Fibroblast of the aortic adventitia (primary cell): Measurements from ENCODE around the gene FMN1. TPM values are rescaled to one million over a fixed set of nuclear protein-coding genes. Genes with fewer than 3 reads are reported as not detected.
A peak's percentile ranks its signal among the peaks of the same experiment; 100 is the strongest.

ENCODE experiments used
- DNase-seq: peaks from one replicate; pipeline ENCODE4 v3.0.0-alpha.2; 2010; ENCODE audit warnings: low read depth
- H3K4me3 ChIP-seq: 2 replicates; pipeline ENCODE4 v1.5.1; 2011; ENCODE audit warnings: low read depth, mild to moderate bottlenecking, control low read depth, low read length, moderate library complexity
- CTCF ChIP-seq: IDR thresholded peaks from 2 replicates; pipeline ENCODE4 v1.5.1; 2011; ENCODE audit warnings: mild to moderate bottlenecking, low read length, control low read depth, inconsistent platforms; ENCODE audit not compliant: insufficient read depth
- total RNA-seq: library from RNA; depleted of rRNA; stranded (reverse); fragments of >200 nt; gene quantifications from 2 replicates; pipeline ENCODE4 v1.2.3, GENCODE V29; 2012; ENCODE audit warnings: low replicate concordance

FMN1 gene
- total RNA-seq, 1 donor: 1.1 TPM

GRCh38 chr15:32993285-32993684, 201.2 kb downstream of the FMN1 start:
- H3K4me3 ChIP-seq: no peak overlapping the region
- DNase-seq: peak; percentile 58
- peak; percentile 55 for TF ChIP-seq CTCF

DNA sequence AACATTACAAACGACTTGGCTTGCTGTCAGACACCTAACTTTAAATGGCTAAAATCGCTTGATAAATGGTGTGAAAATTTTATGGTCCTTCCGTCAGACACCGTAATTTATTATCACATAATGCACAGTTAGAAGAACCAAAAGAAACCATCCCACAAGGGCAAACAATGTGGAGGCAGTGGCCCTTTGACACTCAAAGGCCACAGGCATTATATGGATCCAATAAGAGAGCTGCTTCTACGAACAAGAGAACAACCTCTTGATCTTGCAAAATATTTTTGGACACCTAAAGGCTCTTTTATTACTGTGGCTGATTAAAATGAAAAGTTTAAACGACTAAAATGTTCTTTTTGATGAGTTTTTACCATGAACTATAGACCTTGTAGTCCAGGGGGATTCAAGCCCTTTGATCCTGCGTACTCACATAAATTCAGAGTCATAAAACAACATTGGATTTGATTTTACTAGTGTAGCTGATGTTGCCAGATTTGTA, 202.8 kb downstream of the FMN1 start:
- no peak for TF ChIP-seq CTCF
- no peak for DNase-seq
- H3K4me3 ChIP-seq: no peak overlapping the region

GRCh38 chr15:32990071-32990470, 204.4 kb downstream of the FMN1 start:
- DNase-seq: peak; percentile 56
- TF ChIP-seq CTCF: no peak
- no peak overlapping the region for H3K4me3 ChIP-seq

GRCh38 chr15:32987067-32987466, 207.4 kb downstream of the FMN1 start:
- DNase-seq: no peak
- no peak for TF ChIP-seq CTCF
- no peak overlapping the region for H3K4me3 ChIP-seq

GRCh38 chr15:32986147-32986546, 208.4 kb downstream of the FMN1 start:
- H3K4me3 ChIP-seq: no peak overlapping the region
- DNase-seq: no peak
- no peak for TF ChIP-seq CTCF

DNA sequence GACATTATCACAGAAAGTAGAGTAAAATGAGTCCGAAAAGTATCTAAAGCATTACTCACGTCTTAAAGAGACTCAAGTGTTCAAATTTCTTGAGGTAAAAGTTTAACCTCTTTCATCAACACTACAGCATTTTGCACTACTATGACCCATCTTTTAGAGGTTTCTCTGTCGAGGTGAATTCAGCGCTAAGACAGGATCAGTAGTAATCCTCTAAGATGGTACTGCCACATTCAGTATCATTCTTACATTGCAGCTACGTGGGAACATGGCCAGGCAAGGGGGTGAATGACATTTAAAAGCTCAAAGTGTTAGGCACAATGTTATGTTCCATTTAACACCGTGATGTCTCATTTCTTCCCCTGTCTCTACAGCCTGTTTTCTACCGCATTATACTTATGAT, 210.8 kb downstream of the FMN1 start:
- no peak overlapping the region for H3K4me3 ChIP-seq
- TF ChIP-seq CTCF: no peak
- no peak for DNase-seq

GRCh38 chr15:32982001-32982400, 212.5 kb downstream of the FMN1 start:
- DNase-seq: no peak
- TF ChIP-seq CTCF: no peak
- H3K4me3 ChIP-seq: no peak overlapping the region
